Heart left ventricle (tissue), 16 donors: Measurements from ENCODE around the gene EML6. TPM values are rescaled to one million over a fixed set of nuclear protein-coding genes. Genes with fewer than 3 reads are reported as not detected.

Source experiments
- ATAC-seq, 4 donors: fragments of 200-7000 bp; cut with Tn5 transposase; one replicate each; pipeline ENCODE4 v1.9.1; 2020 to 2022; ENCODE audit warnings: moderate library complexity in 4 of 4, mild to moderate bottlenecking in 3 of 4, moderate number of reproducible peaks in 1 of 4
- DNase-seq, 5 donors: peaks; one replicate each; pipeline ENCODE4 v3.0.0-alpha.2; 2020
- H3K27ac ChIP-seq, 12 donors: fragments of 200-600 bp; sonication (generic) in 4 of 12; one replicate each; pipeline versions ENCODE4 v1.5.0 to v1.8.0; 2016 to 2022; ENCODE audit warnings: mild to moderate bottlenecking in 2 of 12
- H3K27me3 ChIP-seq, 9 donors: fragments of 200-600 bp; sonication (generic) in 2 of 9; one replicate each; pipeline versions ENCODE4 v1.5.1 to v1.8.0; 2016 to 2022; ENCODE audit warnings: mild to moderate bottlenecking in 3 of 9
- H3K36me3 ChIP-seq, 9 donors: fragments of 200-600 bp; sonication (generic) in 2 of 9; one replicate each; pipeline versions ENCODE4 v1.5.0 to v1.8.0; 2018 to 2022; ENCODE audit warnings: mild to moderate bottlenecking in 2 of 9
- H3K4me1 ChIP-seq, 12 donors: fragments of 200-600 bp; sonication (generic) in 4 of 12; one replicate each; pipeline versions ENCODE4 v1.5.0 to v1.8.0; 2016 to 2022; ENCODE audit warnings: mild to moderate bottlenecking in 3 of 12
- H3K4me3 ChIP-seq, 12 donors: fragments of 200-600 bp; sonication (generic) in 4 of 12; one replicate each; pipeline versions ENCODE4 v1.5.0 to v1.8.0; 2017 to 2022; ENCODE audit warnings: mild to moderate bottlenecking in 9 of 12, moderate library complexity in 4 of 12
- H3K9me3 ChIP-seq, 12 donors: fragments of 200-600 bp; sonication (generic) in 4 of 12; one replicate each; pipeline versions ENCODE4 v1.5.0 to v1.8.0; 2016 to 2022; ENCODE audit warnings: mild to moderate bottlenecking in 1 of 12
- CTCF ChIP-seq, 12 donors: fragments of 200-600 bp; sonication (generic) in 4 of 12; IDR thresholded peaks; one replicate each; pipeline versions ENCODE4 v1.5.0 to v1.8.0; 2018 to 2022; ENCODE audit warnings: antibody characterized with exemption in 12 of 12, mild to moderate bottlenecking in 5 of 12
- POLR2A ChIP-seq, 2 donors: fragments of 450-650 bp; IDR thresholded peaks; one replicate each; pipeline ENCODE4 v1.6.1; 2017; ENCODE audit warnings: antibody characterized with exemption in 2 of 2, mild to moderate bottlenecking in 2 of 2, moderate library complexity in 2 of 2
- WGBS, 4 donors: extraction: QIAGEN DNeasy Blood & Tissue Kit in 2 of 4; methylation state at CpG; one replicate each; pipeline versions ENCODE4 v1.1.5 to v1.1.7; 2013 to 2018; 5-methylcytosine and 5-hydroxymethylcytosine counted together
- intact Hi-C, 10 donors: fragments of 100-400 bp; cut with DNase I; formaldehyde crosslinking; loops; one replicate each; pipeline versions ENCODE4 v1.11.1 to v1.14.2; 2022
- polyA plus RNA-seq, 2 donors: library from polyadenylated mRNA; stranded (reverse); fragments of 200-250 nt; gene quantifications; one replicate each; pipeline ENCODE4 v1.2.3, GENCODE V29; 2013
- total RNA-seq, 9 donors: library from RNA; depleted of rRNA in 2 of 9; stranded (reverse); fragments of >200 nt in 2 of 9; fragmentation: NEBNext Ultra II Directional in 3 of 9; extraction: Animal tissue kit (Norgen Biotek cat#: 25700) in 3 of 9; gene quantifications; one replicate each; pipeline versions ENCODE4 v1.1.0 to v1.2.4, GENCODE V29; 2016 to 2023
- donor health status: ischemic (EF 13 %, LVEDD 7.1; RV severe dilation, severe dysfunction).
- donor health status: healthy with polysubstance abuse.
- donor health status: DM: no; HTN: yes; CAD: no.
- donor health status: DM: no; HTN: no; CAD: no.
- donor health status: ischemic (EF 25% LVEDD 6.9; RV normal size, moderate dysfunction).
- donor health status: ischemic (EF 25% LVEDD 5.7; RV mildly dilated, moderate dysfunction).
- donor health status: healthy.
- donor health status: DM: yes; HTN: yes; CAD: no.
- donor health status: ischemic (EF 35%, LVEDD 5.7; RV mildly dilated, moderate dysfunction).
- donor health status: nonischemic (EF 11% LVEDD 7.7; RV severe dilation, severe dysfunction).
- donor health status: DM: yes; HTN: yes; CAD: no.
- donor health status: PGD.
- donor health status: ischemic (EF 29% LVEDD 5.4; RV normal size, mild dysfunction).
- donor health status: nonischemic (EF 23%, LVEDD 6.1; RV moderate dilation, normal function).

EML6 gene
- total and polyA plus RNA-seq, 11 donors = 0.08 to 1.2 (median 0.58) TPM

- H3K27me3 ChIP-seq = peaks cover 0 to 6% (median 0%) of the 10 kb centered on the region in 9 donors
- no peak for ATAC-seq
- H3K36me3 ChIP-seq = peaks cover 0 to 9% (median 0%) of the 10 kb centered on the region in 9 donors
- intact Hi-C loops = no loop called here
- H3K4me3 ChIP-seq = no peak overlapping the region
- peaks cover 0 to 29% (median 22%) of the 10 kb centered on the region in 12 donors for H3K4me1 ChIP-seq
- no peaks in the 10 kb centered on the region for H3K9me3 ChIP-seq
- no peak for TF ChIP-seq POLR2A (IDR thresholded peaks at IDR 0.05)
- TF ChIP-seq CTCF (IDR thresholded peaks at IDR 0.05) = no peak
- DNase-seq = no peak
- WGBS, 4 donors = 41 to 70% (median 52%) methylated on average over 4 of the region's 4 CpGs
- H3K27ac ChIP-seq = peak overlapping the region in 2 of 12 donors; percentile 24 to 33
These were observed 241.4 kb downstream of the EML6 start for GRCh38 chr2:54964816-54965215.

- Histone ChIP-seq H3K4me3 (no peak overlapping the region), H3K27me3 (peaks cover 0 to 6% (median 0%) of the 10 kb centered on the region in 9 donors), H3K4me1 (peaks cover 0 to 35% (median 24%) of the 10 kb centered on the region in 12 donors), H3K36me3 (peaks cover 0 to 15% (median 6%) of the 10 kb centered on the region in 9 donors), H3K9me3 (no peaks in the 10 kb centered on the region), H3K27ac (peak overlapping the region in 4 of 12 donors; percentile 1 to 37 (median 26))
- no peak for DNase-seq
- 78 to 92% (median 85%) methylated on average over 6 of the region's 6 CpGs for WGBS, 4 donors
- intact Hi-C loops = no loop called here
- ATAC-seq = no peak
- TF ChIP-seq CTCF (IDR thresholded peaks at IDR 0.05) (no peak), POLR2A (IDR thresholded peaks at IDR 0.05) (no peak)
These were observed 242.0 kb downstream of the EML6 start for GRCh38 chr2:54965425-54965824.

GRCh38 chr2:54966165-54966832, 242.8 kb downstream of the EML6 start:
- WGBS, 4 donors = 74 to 87% (median 80%) methylated on average over 8 of the region's 8 CpGs
- peak overlapping the region in 3 of 12 donors; percentile 1 to 25 (median 18) for H3K27ac ChIP-seq
- peaks cover 0 to 6% (median 0%) of the 10 kb centered on the region in 9 donors for H3K27me3 ChIP-seq
- no peaks in the 10 kb centered on the region for H3K9me3 ChIP-seq
- intact Hi-C loops = no loop called here
- peaks cover 0 to 23% (median 13%) of the 10 kb centered on the region in 9 donors for H3K36me3 ChIP-seq
- H3K4me3 ChIP-seq = no peak overlapping the region
- peaks cover 0 to 39% (median 24%) of the 10 kb centered on the region in 12 donors for H3K4me1 ChIP-seq
- TF ChIP-seq CTCF (IDR thresholded peaks at IDR 0.05) (no peak), POLR2A (IDR thresholded peaks at IDR 0.05) (no peak)
- ATAC-seq = peak in 3 of 4 donors; percentile 35 to 74 (median 35)
- DNase-seq = no peak

- H3K27ac ChIP-seq = peak overlapping the region in 1 of 12 donors; percentile 1
- peaks cover 0 to 39% (median 24%) of the 10 kb centered on the region in 12 donors for H3K4me1 ChIP-seq
These were observed 243.4 kb downstream of the EML6 start for GRCh38 chr2:54966837-54967236.

More at GRCh38 chr2:54966837-54967236, 243.4 kb downstream of the EML6 start:
- intact Hi-C loops = no loop called here
- no peak overlapping the region for H3K4me3 ChIP-seq
- TF ChIP-seq POLR2A (IDR thresholded peaks at IDR 0.05) = no peak
- no peak for TF ChIP-seq CTCF (IDR thresholded peaks at IDR 0.05)
- no peak for DNase-seq
- ATAC-seq = no peak
- H3K9me3 ChIP-seq = no peaks in the 10 kb centered on the region
- peaks cover 0 to 6% (median 0%) of the 10 kb centered on the region in 9 donors for H3K27me3 ChIP-seq
- 92 to 100% (median 96%) methylated on average over 3 of the region's 3 CpGs for WGBS, 4 donors
- peaks cover 0 to 29% (median 18%) of the 10 kb centered on the region in 9 donors for H3K36me3 ChIP-seq
